Measurements from ENCODE around the gene MYO10.

MYO10 gene

DNA sequence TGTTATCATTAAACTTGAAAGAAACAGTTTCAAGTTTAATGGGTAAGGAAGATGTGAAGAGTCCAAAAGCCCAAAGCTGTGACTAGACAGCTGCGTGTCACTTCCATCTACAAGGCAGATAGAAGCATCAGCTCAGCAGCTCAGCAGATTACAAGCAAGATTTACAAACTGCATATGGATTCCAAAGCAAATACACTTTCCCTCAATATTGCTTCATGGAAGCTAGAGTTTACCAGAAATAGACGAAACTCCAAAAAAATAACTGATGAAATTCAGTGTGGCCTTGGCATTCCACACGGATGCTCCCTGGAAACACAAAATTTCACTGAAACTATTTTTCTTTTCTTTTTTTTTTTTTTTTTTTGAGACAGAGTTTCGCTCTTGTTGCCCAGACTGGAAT lies 17.9 kb downstream of the MYO10 start:
- ATAC-seq, result no peak
- TF ChIP-seq ZC3H10 (CRISPR knock-in tag; IDR thresholded peaks at IDR 0.05), result no peak
- TF ChIP-seq ZNF70 (CRISPR knock-in tag; IDR thresholded peaks at IDR 0.05), result no peak
- TF ChIP-seq, protein P1, sequence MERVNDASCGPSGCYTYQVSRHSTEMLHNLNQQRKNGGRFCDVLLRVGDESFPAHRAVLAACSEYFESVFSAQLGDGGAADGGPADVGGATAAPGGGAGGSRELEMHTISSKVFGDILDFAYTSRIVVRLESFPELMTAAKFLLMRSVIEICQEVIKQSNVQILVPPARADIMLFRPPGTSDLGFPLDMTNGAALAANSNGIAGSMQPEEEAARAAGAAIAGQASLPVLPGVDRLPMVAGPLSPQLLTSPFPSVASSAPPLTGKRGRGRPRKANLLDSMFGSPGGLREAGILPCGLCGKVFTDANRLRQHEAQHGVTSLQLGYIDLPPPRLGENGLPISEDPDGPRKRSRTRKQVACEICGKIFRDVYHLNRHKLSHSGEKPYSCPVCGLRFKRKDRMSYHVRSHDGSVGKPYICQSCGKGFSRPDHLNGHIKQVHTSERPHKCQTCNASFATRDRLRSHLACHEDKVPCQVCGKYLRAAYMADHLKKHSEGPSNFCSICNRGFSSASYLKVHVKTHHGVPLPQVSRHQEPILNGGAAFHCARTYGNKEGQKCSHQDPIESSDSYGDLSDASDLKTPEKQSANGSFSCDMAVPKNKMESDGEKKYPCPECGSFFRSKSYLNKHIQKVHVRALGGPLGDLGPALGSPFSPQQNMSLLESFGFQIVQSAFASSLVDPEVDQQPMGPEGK (CRISPR knock-in tag; IDR thresholded peaks at IDR 0.05; ENCODE audit: borderline replicate concordance), result no peak
- no peak for TF ChIP-seq TCF4 (CRISPR knock-in tag; IDR thresholded peaks at IDR 0.05; ENCODE audit: borderline replicate concordance)
- TF ChIP-seq ZNF8 (CRISPR knock-in tag; IDR thresholded peaks at IDR 0.05), result no peak
- TF ChIP-seq CSDC2 (CRISPR knock-in tag; IDR thresholded peaks at IDR 0.05), result no peak
- no peak for TF ChIP-seq BACH2 (CRISPR knock-in tag; IDR thresholded peaks at IDR 0.05; ENCODE audit: borderline replicate concordance)
- TF ChIP-seq SNAI2 (CRISPR knock-in tag; IDR thresholded peaks at IDR 0.05), result no peak
- TF ChIP-seq, protein P2, sequence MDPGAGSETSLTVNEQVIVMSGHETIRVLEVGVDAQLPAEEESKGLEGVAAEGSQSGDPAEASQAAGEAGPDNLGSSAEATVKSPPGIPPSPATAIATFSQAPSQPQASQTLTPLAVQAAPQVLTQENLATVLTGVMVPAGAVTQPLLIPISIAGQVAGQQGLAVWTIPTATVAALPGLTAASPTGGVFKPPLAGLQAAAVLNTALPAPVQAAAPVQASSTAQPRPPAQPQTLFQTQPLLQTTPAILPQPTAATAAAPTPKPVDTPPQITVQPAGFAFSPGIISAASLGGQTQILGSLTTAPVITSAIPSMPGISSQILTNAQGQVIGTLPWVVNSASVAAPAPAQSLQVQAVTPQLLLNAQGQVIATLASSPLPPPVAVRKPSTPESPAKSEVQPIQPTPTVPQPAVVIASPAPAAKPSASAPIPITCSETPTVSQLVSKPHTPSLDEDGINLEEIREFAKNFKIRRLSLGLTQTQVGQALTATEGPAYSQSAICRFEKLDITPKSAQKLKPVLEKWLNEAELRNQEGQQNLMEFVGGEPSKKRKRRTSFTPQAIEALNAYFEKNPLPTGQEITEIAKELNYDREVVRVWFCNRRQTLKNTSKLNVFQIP (CRISPR knock-in tag; IDR thresholded peaks at IDR 0.05; ENCODE audit: borderline replicate concordance, low read depth), result no peak
- no peak for TF ChIP-seq TOX (CRISPR knock-in tag; IDR thresholded peaks at IDR 0.05; ENCODE audit: borderline replicate concordance)
- no peak for TF ChIP-seq PPARA (CRISPR knock-in tag; IDR thresholded peaks at IDR 0.05; ENCODE audit: borderline replicate concordance)
- TF ChIP-seq, protein P3, sequence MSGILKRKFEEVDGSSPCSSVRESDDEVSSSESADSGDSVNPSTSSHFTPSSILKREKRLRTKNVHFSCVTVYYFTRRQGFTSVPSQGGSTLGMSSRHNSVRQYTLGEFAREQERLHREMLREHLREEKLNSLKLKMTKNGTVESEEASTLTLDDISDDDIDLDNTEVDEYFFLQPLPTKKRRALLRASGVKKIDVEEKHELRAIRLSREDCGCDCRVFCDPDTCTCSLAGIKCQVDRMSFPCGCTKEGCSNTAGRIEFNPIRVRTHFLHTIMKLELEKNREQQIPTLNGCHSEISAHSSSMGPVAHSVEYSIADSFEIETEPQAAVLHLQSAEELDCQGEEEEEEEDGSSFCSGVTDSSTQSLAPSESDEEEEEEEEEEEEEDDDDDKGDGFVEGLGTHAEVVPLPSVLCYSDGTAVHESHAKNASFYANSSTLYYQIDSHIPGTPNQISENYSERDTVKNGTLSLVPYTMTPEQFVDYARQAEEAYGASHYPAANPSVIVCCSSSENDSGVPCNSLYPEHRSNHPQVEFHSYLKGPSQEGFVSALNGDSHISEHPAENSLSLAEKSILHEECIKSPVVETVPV (CRISPR knock-in tag; IDR thresholded peaks at IDR 0.05), result no peak
- TF ChIP-seq GLIS3 (CRISPR knock-in tag; IDR thresholded peaks at IDR 0.05), result no peak
- no peak for TF ChIP-seq RARB (CRISPR knock-in tag; IDR thresholded peaks at IDR 0.05)
- no peak for TF ChIP-seq ESRRG (CRISPR knock-in tag; IDR thresholded peaks at IDR 0.05)
- TF ChIP-seq, protein P4, sequence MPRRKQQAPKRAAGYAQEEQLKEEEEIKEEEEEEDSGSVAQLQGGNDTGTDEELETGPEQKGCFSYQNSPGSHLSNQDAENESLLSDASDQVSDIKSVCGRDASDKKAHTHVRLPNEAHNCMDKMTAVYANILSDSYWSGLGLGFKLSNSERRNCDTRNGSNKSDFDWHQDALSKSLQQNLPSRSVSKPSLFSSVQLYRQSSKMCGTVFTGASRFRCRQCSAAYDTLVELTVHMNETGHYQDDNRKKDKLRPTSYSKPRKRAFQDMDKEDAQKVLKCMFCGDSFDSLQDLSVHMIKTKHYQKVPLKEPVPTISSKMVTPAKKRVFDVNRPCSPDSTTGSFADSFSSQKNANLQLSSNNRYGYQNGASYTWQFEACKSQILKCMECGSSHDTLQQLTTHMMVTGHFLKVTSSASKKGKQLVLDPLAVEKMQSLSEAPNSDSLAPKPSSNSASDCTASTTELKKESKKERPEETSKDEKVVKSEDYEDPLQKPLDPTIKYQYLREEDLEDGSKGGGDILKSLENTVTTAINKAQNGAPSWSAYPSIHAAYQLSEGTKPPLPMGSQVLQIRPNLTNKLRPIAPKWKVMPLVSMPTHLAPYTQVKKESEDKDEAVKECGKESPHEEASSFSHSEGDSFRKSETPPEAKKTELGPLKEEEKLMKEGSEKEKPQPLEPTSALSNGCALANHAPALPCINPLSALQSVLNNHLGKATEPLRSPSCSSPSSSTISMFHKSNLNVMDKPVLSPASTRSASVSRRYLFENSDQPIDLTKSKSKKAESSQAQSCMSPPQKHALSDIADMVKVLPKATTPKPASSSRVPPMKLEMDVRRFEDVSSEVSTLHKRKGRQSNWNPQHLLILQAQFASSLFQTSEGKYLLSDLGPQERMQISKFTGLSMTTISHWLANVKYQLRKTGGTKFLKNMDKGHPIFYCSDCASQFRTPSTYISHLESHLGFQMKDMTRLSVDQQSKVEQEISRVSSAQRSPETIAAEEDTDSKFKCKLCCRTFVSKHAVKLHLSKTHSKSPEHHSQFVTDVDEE (CRISPR knock-in tag; IDR thresholded peaks at IDR 0.05), result no peak
- no peak for TF ChIP-seq ARNTL (CRISPR knock-in tag; IDR thresholded peaks at IDR 0.05; ENCODE audit: borderline replicate concordance, low read depth)
- TF ChIP-seq OSR1 (CRISPR knock-in tag; IDR thresholded peaks at IDR 0.05), result no peak

DNA sequence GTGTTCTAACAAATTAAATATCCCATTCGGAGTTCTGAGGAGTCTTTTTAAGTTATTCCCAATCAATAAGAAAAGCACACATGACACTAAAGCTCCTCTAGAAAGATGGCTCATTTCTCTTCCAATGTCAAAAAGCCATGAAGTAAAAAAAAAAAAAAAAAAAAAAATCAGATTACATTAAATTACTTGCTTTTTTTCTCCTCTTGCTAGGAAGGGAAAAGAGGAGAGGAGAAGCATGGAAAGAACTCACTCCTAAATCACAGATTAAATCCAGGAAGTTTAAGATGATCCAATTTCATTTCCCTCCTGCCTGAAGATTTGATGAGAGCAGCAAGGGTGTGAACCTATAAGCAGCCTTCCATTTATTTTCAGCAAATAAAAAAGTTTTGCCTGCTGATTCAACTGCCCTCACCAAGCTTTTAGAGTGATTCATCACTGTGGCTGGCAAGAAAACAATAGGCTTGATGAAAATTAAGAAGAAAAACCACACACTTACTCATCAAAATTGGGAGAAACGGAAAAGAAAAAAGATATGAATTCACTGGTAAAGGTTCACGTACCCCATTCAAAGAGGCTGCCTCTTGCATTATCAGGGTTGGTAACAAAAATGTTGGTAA lies 19.7 kb downstream of the MYO10 start:
- TF ChIP-seq RARB (CRISPR knock-in tag; IDR thresholded peaks at IDR 0.05), result no peak
- TF ChIP-seq ISL1 (CRISPR knock-in tag; IDR thresholded peaks at IDR 0.05), result 0 out of 2 replicates have a peak, but pooled peaks have one; percentile 22
- peak; percentile 73 for ATAC-seq

DNA sequence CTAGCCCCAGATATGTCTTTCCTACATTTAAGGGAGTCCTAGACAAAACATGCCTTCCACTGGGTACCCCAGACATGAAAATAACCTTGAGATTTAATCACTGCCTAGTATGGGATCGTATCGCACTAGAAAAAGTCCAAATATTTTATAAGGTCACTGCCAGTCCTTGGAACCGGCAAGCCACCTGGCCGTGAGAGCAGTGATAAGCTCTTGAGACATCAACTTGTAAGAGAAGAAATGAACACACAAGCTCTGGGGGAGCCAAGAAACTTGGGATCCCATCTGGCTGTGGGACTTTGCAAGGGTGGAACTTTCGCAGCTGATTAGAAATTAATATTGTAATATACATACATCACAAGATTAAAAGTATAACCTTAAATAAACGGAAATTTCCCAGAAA lies 21.5 kb downstream of the MYO10 start:
- TF ChIP-seq ZC3H10 (CRISPR knock-in tag; IDR thresholded peaks at IDR 0.05), result no peak
- no peak for TF ChIP-seq ZFP3 (CRISPR knock-in tag; IDR thresholded peaks at IDR 0.05)
- no peak for TF ChIP-seq ZFP30 (CRISPR knock-in tag; IDR thresholded peaks at IDR 0.05)
- TF ChIP-seq, protein P5, sequence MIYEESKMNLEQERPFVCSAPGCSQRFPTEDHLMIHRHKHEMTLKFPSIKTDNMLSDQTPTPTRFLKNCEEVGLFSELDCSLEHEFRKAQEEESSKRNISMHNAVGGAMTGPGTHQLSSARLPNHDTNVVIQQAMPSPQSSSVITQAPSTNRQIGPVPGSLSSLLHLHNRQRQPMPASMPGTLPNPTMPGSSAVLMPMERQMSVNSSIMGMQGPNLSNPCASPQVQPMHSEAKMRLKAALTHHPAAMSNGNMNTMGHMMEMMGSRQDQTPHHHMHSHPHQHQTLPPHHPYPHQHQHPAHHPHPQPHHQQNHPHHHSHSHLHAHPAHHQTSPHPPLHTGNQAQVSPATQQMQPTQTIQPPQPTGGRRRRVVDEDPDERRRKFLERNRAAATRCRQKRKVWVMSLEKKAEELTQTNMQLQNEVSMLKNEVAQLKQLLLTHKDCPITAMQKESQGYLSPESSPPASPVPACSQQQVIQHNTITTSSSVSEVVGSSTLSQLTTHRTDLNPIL (CRISPR knock-in tag; IDR thresholded peaks at IDR 0.05; ENCODE audit: low read depth), result no peak
- TF ChIP-seq ZNF70 (CRISPR knock-in tag; IDR thresholded peaks at IDR 0.05), result no peak
- no peak for TF ChIP-seq PPARA (CRISPR knock-in tag; IDR thresholded peaks at IDR 0.05; ENCODE audit: borderline replicate concordance)
- no peak for TF ChIP-seq CSDC2 (CRISPR knock-in tag; IDR thresholded peaks at IDR 0.05)
- no peak for TF ChIP-seq TOX (CRISPR knock-in tag; IDR thresholded peaks at IDR 0.05; ENCODE audit: borderline replicate concordance)
- ATAC-seq, result no peak
